ENCODE data around the gene EXD3.
"Not testable (repeated sequence)": the region's sequence is repeated elsewhere in the genome, so short reads cannot be mapped to it uniquely, and the experiment has no call there.

Gene EXD3

GRCh38 chr9:137422604-137423513 is at the start of gene EXD3, which contains the start of gene NOXA1:
EXD3 (minus strand) TSS chr9:137423162; CDS start chr9:137395357, 27,805 bp downstream.
NOXA1 (plus strand) TSS chr9:137423393; CDS start chr9:137423530, 137 bp downstream.
- peak; percentile 89 for DNase-seq

- DNase-seq, result no peak
Observed at GRCh38 chr9:137470785-137471184, 47.8 kb upstream of the EXD3 start.

- no peak for DNase-seq
Observed at GRCh38 chr9:137467896-137468295, 44.9 kb upstream of the EXD3 start.

- no peak for DNase-seq
Observed at GRCh38 chr9:137467161-137467581, 44.2 kb upstream of the EXD3 start.

- DNase-seq, result not testable (repeated sequence)
Observed at GRCh38 chr9:137466389-137467085, 43.6 kb upstream of the EXD3 start.

- DNase-seq, result no peak
Observed at GRCh38 chr9:137465720-137466388, 42.9 kb upstream of the EXD3 start.

- DNase-seq, result no peak
Observed at GRCh38 chr9:137465000-137465719, 42.2 kb upstream of the EXD3 start.

- DNase-seq, result no peak
Observed at GRCh38 chr9:137464291-137464999, 41.5 kb upstream of the EXD3 start.

- no peak for DNase-seq
Observed at GRCh38 chr9:137463931-137464290, 40.9 kb upstream of the EXD3 start.

- DNase-seq, result no peak
Observed at GRCh38 chr9:137462986-137463930, 40.3 kb upstream of the EXD3 start.

GRCh38 chr9:137462396-137462985 is 39.5 kb upstream of the EXD3 start:
- DNase-seq, result no peak

GRCh38 chr9:137461663-137462395 is 38.9 kb upstream of the EXD3 start:
- DNase-seq, result peak; percentile 74

GRCh38 chr9:137461316-137461662 is 38.3 kb upstream of the EXD3 start:
- no peak for DNase-seq

- DNase-seq, result no peak
Observed at GRCh38 chr9:137460363-137461315, 37.7 kb upstream of the EXD3 start.

GRCh38 chr9:137459601-137460362 is 36.8 kb upstream of the EXD3 start:
- no peak for DNase-seq

- DNase-seq, result peak; percentile 87
Observed at GRCh38 chr9:137459152-137459600, 36.2 kb upstream of the EXD3 start, which contains the start of gene NSMF. NSMF (minus strand) TSS chr9:137459334; CDS start chr9:137459102, 232 bp downstream.

Data from CD4-positive, alpha-beta T cell treated with Interleukin-4 for 4 hours (primary cell).